ENCODE measurements around the gene URB1. TPM values are rescaled to one million over a fixed set of nuclear protein-coding genes. Genes with fewer than 3 reads are reported as not detected.

The URB1 gene
- total and polyA plus RNA-seq, 2 experiments from 2014 or later = 3.4 to 10.1 TPM

DNA sequence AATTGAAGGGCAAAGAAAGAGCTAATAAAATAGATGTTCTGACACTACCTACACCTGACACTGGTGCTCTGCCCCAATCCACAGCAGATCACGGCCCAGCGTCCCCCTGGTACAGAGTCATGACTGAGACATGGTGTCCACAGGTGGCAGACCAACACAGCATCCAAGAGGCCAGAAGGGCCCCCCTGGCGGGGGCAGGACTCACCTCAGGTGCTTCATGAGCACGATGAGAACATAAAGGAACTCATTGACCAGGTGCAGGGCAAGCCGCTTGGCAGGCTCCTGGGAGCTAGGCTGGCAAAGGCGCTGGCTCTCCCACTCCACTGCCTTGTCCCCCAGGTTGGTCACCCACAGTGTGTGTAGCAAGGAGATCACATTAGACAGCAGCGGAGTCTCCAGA lies 73.8 kb downstream of the URB1 start:
- H3K36me3 ChIP-seq (replicated peaks; ENCODE audit: insufficient read depth, low read depth) = no peaks in the 10 kb centered on the region
- H4K20me1 ChIP-seq (ENCODE audit: insufficient read depth, poor library complexity, severe bottlenecking) = no peaks in the 10 kb centered on the region
- DNase-seq (ENCODE audit: low spot score) = no peak

DNA sequence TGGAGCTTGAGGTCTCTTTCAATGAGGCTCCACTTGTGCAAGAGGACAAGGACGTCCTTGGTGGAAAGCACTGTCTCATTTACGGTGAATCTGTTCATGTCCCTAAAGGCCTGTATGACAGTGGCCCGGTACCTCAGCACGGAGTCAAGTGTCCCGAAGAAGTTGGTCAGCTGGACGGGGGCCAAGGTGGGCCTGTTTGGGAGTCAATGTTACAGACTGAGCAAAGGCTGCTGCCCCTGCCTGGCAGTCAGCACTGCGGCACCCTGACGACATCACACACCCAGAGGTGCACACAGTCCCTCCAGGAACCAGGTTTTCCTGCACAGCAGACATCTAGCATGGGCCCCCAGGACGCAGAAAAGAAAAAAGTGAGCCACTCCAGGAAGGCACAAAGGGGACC lies 75.1 kb downstream of the URB1 start:
- WGBS (ENCODE audit: low lambda C conversion rate, missing lambda C conversion rate) = 90% methylated on average over 9 of the region's 9 CpGs
- H3K27me3 ChIP-seq = no peaks in the 10 kb centered on the region
- H4K20me1 ChIP-seq (ENCODE audit: insufficient read depth, poor library complexity, severe bottlenecking) = no peaks in the 10 kb centered on the region
- no peaks in the 10 kb centered on the region for H3K79me2 ChIP-seq
- H2AFZ ChIP-seq = no peak overlapping the region
- no peak overlapping the region for H3K27ac ChIP-seq
- no peaks in the 10 kb centered on the region for H3K9me2 ChIP-seq (replicated peaks; ENCODE audit: insufficient read depth)
- DNase-seq (ENCODE audit: low spot score) = no peak
- TF ChIP-seq EZH2 (IDR thresholded peaks at IDR 0.05; ENCODE audit: borderline replicate concordance) = no peak
- TF ChIP-seq, protein P1, sequence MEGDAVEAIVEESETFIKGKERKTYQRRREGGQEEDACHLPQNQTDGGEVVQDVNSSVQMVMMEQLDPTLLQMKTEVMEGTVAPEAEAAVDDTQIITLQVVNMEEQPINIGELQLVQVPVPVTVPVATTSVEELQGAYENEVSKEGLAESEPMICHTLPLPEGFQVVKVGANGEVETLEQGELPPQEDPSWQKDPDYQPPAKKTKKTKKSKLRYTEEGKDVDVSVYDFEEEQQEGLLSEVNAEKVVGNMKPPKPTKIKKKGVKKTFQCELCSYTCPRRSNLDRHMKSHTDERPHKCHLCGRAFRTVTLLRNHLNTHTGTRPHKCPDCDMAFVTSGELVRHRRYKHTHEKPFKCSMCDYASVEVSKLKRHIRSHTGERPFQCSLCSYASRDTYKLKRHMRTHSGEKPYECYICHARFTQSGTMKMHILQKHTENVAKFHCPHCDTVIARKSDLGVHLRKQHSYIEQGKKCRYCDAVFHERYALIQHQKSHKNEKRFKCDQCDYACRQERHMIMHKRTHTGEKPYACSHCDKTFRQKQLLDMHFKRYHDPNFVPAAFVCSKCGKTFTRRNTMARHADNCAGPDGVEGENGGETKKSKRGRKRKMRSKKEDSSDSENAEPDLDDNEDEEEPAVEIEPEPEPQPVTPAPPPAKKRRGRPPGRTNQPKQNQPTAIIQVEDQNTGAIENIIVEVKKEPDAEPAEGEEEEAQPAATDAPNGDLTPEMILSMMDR (IDR thresholded peaks at IDR 0.05; ENCODE audit: poor library complexity) = no peak
- TF ChIP-seq EZH2phosphoT487 (IDR thresholded peaks at IDR 0.05; ENCODE audit: low read depth, severe bottlenecking, unreplicated experiment) = no peak
- H3K4me3 ChIP-seq = no peak overlapping the region
- H3K4me1 ChIP-seq (ENCODE audit: insufficient read depth) = no peaks in the 10 kb centered on the region
- no peaks in the 10 kb centered on the region for H3K9me3 ChIP-seq (ENCODE audit: low read depth)
- no peaks in the 10 kb centered on the region for H3K36me3 ChIP-seq (replicated peaks; ENCODE audit: insufficient read depth, low read depth)
- no peak overlapping the region for H3K4me2 ChIP-seq

More for the DNA sequence above, 73.8 kb downstream of the URB1 start:
- TF ChIP-seq EZH2 (IDR thresholded peaks at IDR 0.05; ENCODE audit: borderline replicate concordance) = no peak
- Histone ChIP-seq H3K4me2 (no peak overlapping the region), H3K27ac (no peak overlapping the region), H3K27me3 (no peaks in the 10 kb centered on the region), H3K79me2 (no peaks in the 10 kb centered on the region), H3K9me2 (replicated peaks; ENCODE audit: insufficient read depth) (no peaks in the 10 kb centered on the region), H3K9me3 (ENCODE audit: low read depth) (no peaks in the 10 kb centered on the region), H3K4me1 (ENCODE audit: insufficient read depth) (no peaks in the 10 kb centered on the region), H3K4me3 (no peak overlapping the region), H2AFZ (no peak overlapping the region)
- WGBS (ENCODE audit: low lambda C conversion rate, missing lambda C conversion rate) = 95% methylated on average over 7 of the region's 7 CpGs

DNA sequence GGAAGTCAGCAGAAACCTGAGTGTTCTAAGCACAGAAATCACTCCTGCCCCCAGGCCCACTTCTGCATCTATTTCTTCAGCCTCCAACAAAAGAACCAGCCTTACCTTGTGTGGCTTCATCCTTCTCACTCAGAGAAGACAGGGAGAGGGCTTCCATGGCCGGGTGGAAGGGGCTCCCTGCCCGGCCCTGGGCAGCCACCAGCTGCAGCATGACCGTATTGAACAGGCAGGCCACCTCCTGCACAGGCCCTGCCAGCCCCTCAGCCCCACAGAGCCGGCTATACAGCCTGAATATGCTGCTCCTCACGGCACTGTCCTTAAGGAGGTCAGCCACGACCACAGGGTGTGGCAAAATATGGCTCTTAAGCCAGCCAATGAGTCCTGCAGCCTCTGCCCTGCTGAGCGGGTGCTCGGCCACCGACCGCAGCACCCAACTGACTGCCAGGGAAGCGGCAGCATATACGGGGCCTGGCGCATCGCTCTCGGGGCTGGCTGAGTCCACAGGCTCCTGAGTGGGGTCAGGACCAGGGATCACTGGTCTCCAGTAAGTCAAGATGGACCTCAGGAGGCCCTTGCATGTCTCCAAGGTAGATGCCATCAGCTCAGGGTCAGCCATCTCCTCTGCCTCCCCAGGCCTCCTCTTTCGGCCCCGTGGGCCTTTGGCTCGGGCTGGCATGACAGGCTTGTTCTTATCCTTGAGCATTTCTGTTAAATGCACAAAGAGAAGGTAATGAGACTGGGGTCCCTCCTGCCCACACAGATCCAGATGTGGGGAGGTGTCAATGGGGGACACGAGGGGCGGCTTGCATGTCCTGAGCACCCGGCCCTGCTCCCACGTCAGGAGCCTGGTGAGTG lies 76.2 kb downstream of the URB1 start:
- no peaks in the 10 kb centered on the region for H3K79me2 ChIP-seq
- WGBS (ENCODE audit: low lambda C conversion rate, missing lambda C conversion rate) = 98% methylated on average over 22 of the region's 22 CpGs
- H3K36me3 ChIP-seq (replicated peaks; ENCODE audit: insufficient read depth, low read depth) = no peaks in the 10 kb centered on the region
- no peaks in the 10 kb centered on the region for H3K9me2 ChIP-seq (replicated peaks; ENCODE audit: insufficient read depth)
- DNase-seq (ENCODE audit: low spot score) = no peak
- no peaks in the 10 kb centered on the region for H3K4me1 ChIP-seq (ENCODE audit: insufficient read depth)
- no peaks in the 10 kb centered on the region for H3K27me3 ChIP-seq
- TF ChIP-seq, protein P1 (IDR thresholded peaks at IDR 0.05; ENCODE audit: poor library complexity) = no peak
- TF ChIP-seq EZH2 (IDR thresholded peaks at IDR 0.05; ENCODE audit: borderline replicate concordance) (no peak), EZH2phosphoT487 (IDR thresholded peaks at IDR 0.05; ENCODE audit: low read depth, severe bottlenecking, unreplicated experiment) (no peak)
- no peak overlapping the region for H2AFZ ChIP-seq
- H4K20me1 ChIP-seq (ENCODE audit: insufficient read depth, poor library complexity, severe bottlenecking) = no peaks in the 10 kb centered on the region
- no peak overlapping the region for H3K27ac ChIP-seq
- H3K9me3 ChIP-seq (ENCODE audit: low read depth) = no peaks in the 10 kb centered on the region
- H3K4me3 ChIP-seq = no peak overlapping the region
- no peak overlapping the region for H3K4me2 ChIP-seq

DNA sequence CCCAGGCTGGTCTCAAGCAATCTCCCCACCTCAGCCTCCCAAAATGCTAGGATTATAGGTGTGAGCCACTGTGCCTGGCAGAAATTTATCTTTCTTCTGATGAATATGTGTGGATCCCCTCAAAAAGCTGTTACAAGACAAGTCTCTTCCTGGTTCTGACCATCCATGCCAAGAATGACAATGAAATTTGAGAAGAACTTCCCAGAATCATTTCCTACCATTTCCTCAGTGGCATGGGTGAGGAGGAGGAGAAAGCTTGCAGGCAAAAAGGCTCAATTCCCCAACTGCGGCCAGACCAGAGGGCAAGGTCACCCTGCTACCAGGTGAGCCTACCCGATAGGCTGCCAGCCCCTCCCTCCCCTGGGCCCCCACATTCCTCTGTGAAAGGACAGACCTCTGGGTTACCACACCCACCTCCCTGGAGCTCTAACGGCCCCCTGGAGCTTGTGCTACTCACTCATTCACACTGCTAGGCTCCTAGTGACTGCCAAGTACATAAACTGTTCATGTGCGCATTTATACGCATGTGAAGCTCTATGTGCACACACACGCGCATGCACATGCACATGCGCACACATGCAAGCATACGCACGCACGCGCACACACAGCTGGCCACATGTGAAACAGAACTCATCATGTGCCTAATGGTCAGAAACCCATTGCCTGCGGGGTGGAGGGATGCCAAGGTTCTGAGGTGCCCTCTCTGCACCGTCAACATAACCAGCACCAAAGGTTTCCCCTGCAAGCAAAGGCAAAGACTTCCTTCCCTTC lies 77.1 kb downstream of the URB1 start:
- Histone ChIP-seq H3K9me3 (ENCODE audit: low read depth) (no peaks in the 10 kb centered on the region), H3K27me3 (no peaks in the 10 kb centered on the region), H4K20me1 (ENCODE audit: insufficient read depth, poor library complexity, severe bottlenecking) (no peaks in the 10 kb centered on the region), H3K9me2 (replicated peaks; ENCODE audit: insufficient read depth) (no peaks in the 10 kb centered on the region), H3K27ac (no peak overlapping the region), H3K4me2 (no peak overlapping the region), H3K4me1 (ENCODE audit: insufficient read depth) (no peaks in the 10 kb centered on the region), H3K4me3 (no peak overlapping the region), H3K79me2 (no peaks in the 10 kb centered on the region), H3K36me3 (replicated peaks; ENCODE audit: insufficient read depth, low read depth) (no peaks in the 10 kb centered on the region), H2AFZ (no peak overlapping the region)
- DNase-seq (ENCODE audit: low spot score) = no peak
- WGBS (ENCODE audit: low lambda C conversion rate, missing lambda C conversion rate) = 94% methylated on average over 14 of the region's 14 CpGs
- TF ChIP-seq EZH2phosphoT487 (IDR thresholded peaks at IDR 0.05; ENCODE audit: low read depth, severe bottlenecking, unreplicated experiment) = no peak
- no peak for TF ChIP-seq EZH2 (IDR thresholded peaks at IDR 0.05; ENCODE audit: borderline replicate concordance)
- TF ChIP-seq, protein P1 (IDR thresholded peaks at IDR 0.05; ENCODE audit: poor library complexity) = no peak

Measured in hepatocyte (in vitro differentiated cells).